Cardiac muscle cell (in vitro differentiated cells and primary cell): ENCODE measurements around the gene GAB1. TPM values are rescaled to one million over a fixed set of nuclear protein-coding genes. Genes with fewer than 3 reads are reported as not detected.

Experiments
- DNase-seq, 2 donors: peaks; one replicate each; pipeline versions ENCODE4 v3.0.0 to v3.0.0-alpha.2; 2010 to 2017; ENCODE audit warnings: low read depth in 1 of 2, low spot score in 1 of 2
- H3K27ac ChIP-seq: fragments of 200-600 bp; sonication (generic); 2 replicates; pipeline ENCODE4 v1.5.1; 2016
- H3K27me3 ChIP-seq: fragments of 200-600 bp; sonication (generic); 2 replicates; pipeline ENCODE4 v1.6.0; 2016; ENCODE audit warnings: control low read depth
- H3K36me3 ChIP-seq: fragments of 200-600 bp; sonication (generic); 2 replicates; pipeline ENCODE4 v1.5.1; 2016; ENCODE audit warnings: control low read depth
- H3K4me1 ChIP-seq: fragments of 200-600 bp; sonication (generic); 2 replicates; pipeline ENCODE4 v1.8.1; 2017; ENCODE audit warnings: low read depth, mild to moderate bottlenecking, mixed run types
- H3K4me3 ChIP-seq: fragments of 200-600 bp; sonication (generic); 2 replicates; pipeline ENCODE4 v1.5.1; 2016; ENCODE audit warnings: mild to moderate bottlenecking
- H3K9me3 ChIP-seq: fragments of 200-600 bp; sonication (generic); 2 replicates; pipeline ENCODE4 v1.5.1; 2017; ENCODE audit warnings: low read depth, mild to moderate bottlenecking, control low read depth
- polyA plus RNA-seq: library from polyadenylated mRNA; unstranded; fragments of >200 nt; fragmentation: Nextera tagmentation; extraction: Ambion mirVana; gene quantifications from 2 replicates; pipeline ENCODE4 v1.2.1, GENCODE V29; 2016
- total RNA-seq: library from RNA; depleted of rRNA; stranded (reverse); fragments of >200 nt; gene quantifications from 2 replicates; pipeline ENCODE4 v1.2.3, GENCODE V29; 2016
- TF ChIP-seq, protein P1 (sequence below): IDR thresholded peaks from 2 replicates; pipeline ENCODE4 v1.5.1; 2012; ENCODE audit warnings: low read depth, mild to moderate bottlenecking, low read length

GAB1 gene
- total and polyA plus RNA-seq, 2 experiments from 2014 or later: 11.9 to 63.9 TPM

DNA sequence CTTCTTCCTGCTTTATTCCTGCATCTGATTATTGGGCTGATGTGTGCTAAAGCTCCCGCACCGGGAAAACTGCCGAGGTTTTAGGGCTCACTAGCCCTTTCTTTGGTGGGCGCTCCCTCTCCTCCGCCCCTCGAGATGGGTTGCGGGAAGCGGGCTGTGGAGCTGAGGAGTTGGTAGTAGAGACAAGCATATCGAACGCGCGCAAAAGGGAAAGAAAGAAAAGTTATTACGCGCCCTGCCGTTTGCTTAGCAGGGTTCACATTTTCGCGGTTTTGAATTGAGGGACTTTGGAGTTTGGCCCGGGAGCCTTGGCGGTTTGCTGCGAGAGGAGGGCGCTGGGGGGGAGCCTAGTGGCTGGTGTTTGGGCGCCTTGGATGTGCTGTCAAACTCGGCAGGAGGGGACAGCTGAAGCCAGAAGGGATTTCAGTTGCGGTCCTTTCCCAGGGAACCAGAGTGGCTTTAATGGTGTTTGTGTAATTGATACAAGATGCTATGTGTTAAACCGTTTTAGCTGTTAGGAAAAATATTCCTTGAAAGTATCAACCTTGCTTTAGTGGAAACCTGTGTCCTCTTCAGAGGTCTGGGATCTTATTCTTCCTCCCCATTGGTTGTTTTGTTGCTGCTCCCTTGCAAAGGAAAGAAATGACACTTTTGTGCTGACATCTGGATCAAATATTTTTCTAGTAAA, 1.1 kb downstream of the GAB1 start:
- H3K27ac ChIP-seq: peak overlapping the region; percentile 91
- no peaks in the 10 kb centered on the region for H3K36me3 ChIP-seq
- TF ChIP-seq, protein P1, sequence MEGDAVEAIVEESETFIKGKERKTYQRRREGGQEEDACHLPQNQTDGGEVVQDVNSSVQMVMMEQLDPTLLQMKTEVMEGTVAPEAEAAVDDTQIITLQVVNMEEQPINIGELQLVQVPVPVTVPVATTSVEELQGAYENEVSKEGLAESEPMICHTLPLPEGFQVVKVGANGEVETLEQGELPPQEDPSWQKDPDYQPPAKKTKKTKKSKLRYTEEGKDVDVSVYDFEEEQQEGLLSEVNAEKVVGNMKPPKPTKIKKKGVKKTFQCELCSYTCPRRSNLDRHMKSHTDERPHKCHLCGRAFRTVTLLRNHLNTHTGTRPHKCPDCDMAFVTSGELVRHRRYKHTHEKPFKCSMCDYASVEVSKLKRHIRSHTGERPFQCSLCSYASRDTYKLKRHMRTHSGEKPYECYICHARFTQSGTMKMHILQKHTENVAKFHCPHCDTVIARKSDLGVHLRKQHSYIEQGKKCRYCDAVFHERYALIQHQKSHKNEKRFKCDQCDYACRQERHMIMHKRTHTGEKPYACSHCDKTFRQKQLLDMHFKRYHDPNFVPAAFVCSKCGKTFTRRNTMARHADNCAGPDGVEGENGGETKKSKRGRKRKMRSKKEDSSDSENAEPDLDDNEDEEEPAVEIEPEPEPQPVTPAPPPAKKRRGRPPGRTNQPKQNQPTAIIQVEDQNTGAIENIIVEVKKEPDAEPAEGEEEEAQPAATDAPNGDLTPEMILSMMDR: no peak

GRCh38 chr4:143338313-143338712, 1.6 kb downstream of the GAB1 start:
- Histone ChIP-seq H3K27ac (no peak overlapping the region), H3K4me1 (peaks cover 30% of the 10 kb centered on the region), H3K4me3 (peak overlapping the region; percentile 97)

More for the DNA sequence above, 1.1 kb downstream of the GAB1 start:
- H3K4me3 ChIP-seq: peak overlapping the region; percentile 97
- H3K4me1 ChIP-seq: peaks cover 27% of the 10 kb centered on the region
- H3K9me3 ChIP-seq: no peaks in the 10 kb centered on the region
- DNase-seq: peak; percentile 51 to 65
- H3K27me3 ChIP-seq: no peaks in the 10 kb centered on the region

DNA sequence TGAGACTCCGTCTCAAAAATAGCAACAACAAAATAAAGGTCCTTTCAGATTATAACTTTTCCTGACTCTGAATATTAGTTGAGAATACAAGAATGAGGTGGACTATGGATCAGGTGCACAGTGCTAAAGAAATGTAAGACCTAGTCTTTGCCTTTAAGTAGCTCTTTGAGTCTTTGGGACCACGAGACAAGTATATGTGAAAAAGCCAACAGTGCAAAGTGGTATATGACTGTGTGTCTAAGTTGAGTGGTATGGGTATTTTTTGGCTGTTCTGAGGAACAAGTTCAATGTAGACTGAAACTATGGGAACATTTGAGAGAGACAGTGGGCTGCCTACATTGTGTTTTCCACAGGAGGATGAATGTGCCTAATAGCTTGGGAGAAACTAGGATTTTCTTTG, 2.8 kb downstream of the GAB1 start:
- Histone ChIP-seq H3K4me3 (no peak overlapping the region), H3K9me3 (no peaks in the 10 kb centered on the region), H3K27ac (no peak overlapping the region), H3K27me3 (no peaks in the 10 kb centered on the region), H3K4me1 (peaks cover 42% of the 10 kb centered on the region), H3K36me3 (no peaks in the 10 kb centered on the region)
- TF ChIP-seq, protein P1: no peak
- no peak for DNase-seq

More at GRCh38 chr4:143338313-143338712, 1.6 kb downstream of the GAB1 start:
- TF ChIP-seq, protein P1: no peak
- no peak for DNase-seq
- H3K9me3 ChIP-seq: no peaks in the 10 kb centered on the region
- H3K27me3 ChIP-seq: no peaks in the 10 kb centered on the region
- no peaks in the 10 kb centered on the region for H3K36me3 ChIP-seq

GRCh38 chr4:143341186-143341755, 4.6 kb downstream of the GAB1 start:
- H3K4me1 ChIP-seq: peaks cover 59% of the 10 kb centered on the region
- peak in 1 of 2 donors; percentile 66 for DNase-seq
- H3K36me3 ChIP-seq: no peaks in the 10 kb centered on the region
- TF ChIP-seq, protein P1: no peak
- no peak overlapping the region for H3K4me3 ChIP-seq
- H3K27me3 ChIP-seq: no peaks in the 10 kb centered on the region
- H3K9me3 ChIP-seq: no peaks in the 10 kb centered on the region
- peak overlapping the region; percentile 77 for H3K27ac ChIP-seq

DNA sequence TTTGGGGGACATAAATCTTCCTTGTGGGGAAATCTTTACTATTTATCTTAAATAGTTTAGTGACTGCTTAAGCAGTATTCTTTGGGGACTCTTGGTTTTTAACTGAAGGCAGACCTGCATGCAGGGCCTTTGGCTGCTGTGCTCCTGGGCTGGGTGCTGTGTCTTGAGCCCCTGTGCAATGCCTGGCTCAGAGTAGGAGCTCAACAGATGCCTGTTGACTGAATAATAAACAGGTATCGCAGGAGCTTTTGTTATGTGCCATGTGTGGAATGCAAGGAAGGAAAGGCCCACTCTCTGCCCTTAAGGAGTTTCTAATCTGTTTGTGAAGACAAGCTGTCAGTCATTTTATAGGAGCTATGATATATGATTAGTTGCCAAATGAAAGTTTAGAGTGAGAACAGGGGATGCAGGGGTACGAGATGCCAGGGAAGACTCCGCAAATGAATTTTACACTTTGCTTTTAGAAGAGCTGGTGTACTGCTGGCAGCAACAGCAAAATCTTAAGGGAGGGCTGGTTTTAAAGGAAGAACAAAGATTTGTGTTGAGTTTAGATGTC, 6.7 kb downstream of the GAB1 start:
- Histone ChIP-seq H3K36me3 (no peaks in the 10 kb centered on the region), H3K9me3 (no peaks in the 10 kb centered on the region), H3K27ac (peak overlapping the region; percentile 93), H3K4me1 (peaks cover 66% of the 10 kb centered on the region), H3K4me3 (no peak overlapping the region), H3K27me3 (no peaks in the 10 kb centered on the region)
- TF ChIP-seq, protein P1: no peak
- DNase-seq: no peak
